ENCODE measurements around the gene NBPF9. TPM values are rescaled to one million over a fixed set of nuclear protein-coding genes. Genes with fewer than 3 reads are reported as not detected.
"Not testable (repeated sequence)": the region's sequence is repeated elsewhere in the genome, so short reads cannot be mapped to it uniquely, and the experiment has no call there.

The NBPF9 gene
- total RNA-seq, 1 donor from 2014 or later, result 33.5 TPM

DNA sequence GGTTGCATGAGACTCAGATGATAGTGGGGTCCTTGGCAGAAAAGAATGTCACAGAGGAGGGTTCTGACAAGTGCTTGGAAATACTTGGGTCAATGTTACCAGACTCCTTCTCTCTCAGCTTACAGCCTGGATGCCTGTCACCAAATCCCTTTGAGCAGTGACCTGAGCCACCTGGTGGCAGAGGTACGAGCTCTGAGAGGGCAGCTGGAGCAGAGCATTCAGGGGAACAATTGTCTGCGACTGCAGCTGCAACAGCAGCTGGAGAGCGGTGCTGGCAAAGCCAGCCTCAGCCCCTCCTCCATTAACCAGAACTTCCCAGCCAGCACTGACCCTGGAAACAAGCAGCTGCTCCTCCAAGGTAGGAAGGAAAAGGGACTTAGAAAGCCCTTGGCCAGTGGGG, 79.0 kb downstream of the NBPF9 start:
- ATAC-seq; intact Hi-C loops (cut with DNase I); DNase-seq (ENCODE audit: low spot score): not testable (repeated sequence)

DNA sequence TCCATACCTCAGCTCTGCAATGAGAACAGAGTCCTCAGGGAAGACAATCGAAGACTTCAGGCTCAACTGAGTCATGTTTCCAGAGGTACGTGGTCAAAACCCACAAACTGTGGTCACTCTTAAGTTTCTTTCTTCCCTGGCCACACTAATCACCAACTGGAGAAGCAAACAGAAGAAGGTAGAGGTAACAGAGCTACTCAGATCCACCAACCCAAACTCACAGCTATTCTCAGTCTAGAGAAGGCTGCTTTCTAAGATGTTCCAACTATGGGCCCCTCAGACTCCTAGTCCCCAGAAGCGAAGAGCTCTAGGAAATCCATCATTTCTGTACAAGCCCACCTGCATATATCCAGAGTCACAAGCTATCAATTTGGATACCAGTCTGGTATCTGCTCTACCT, 84.8 kb downstream of the NBPF9 start:
- ATAC-seq; DNase-seq (ENCODE audit: low spot score); intact Hi-C loops (cut with DNase I): not testable (repeated sequence)

DNA sequence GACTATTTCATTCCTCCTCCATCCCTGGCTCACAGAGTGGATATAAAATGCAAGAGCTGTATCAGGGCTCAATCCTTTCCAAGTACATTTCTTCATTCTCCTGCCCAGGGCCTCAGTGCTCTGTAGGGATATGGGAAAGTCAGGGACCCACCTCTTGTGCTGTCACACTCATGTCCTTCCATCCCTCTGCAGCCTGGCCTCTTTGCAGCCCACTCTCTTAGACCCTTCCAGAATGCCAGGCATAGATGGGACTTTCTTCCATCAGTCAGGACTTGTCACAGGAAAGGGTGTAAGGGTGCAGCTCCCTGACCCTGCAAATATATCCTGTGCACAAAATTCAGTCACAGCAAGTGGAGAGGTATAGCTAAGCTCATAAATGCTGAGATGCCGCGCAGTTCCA, 86.7 kb downstream of the NBPF9 start:
- ATAC-seq; intact Hi-C loops (cut with DNase I): not testable (repeated sequence)

DNA sequence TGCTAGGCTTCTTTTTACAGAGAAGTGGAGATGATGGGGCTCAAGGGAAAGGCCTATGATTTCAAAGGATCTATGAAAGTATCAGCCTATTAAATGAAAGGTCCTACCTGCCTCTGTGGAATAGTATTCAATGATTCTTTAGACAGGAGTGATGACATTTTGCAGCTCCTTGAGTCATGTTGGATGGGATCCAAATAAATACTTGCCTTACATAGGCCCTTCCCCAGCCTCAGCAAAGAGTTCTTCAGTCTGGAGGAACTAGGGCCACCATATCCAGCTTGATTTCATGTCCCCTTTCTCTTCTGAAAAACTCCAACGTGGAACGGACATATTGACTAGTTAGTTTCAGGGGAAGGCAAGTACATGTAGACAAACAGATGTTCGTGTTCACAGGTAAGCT, 87.8 kb downstream of the NBPF9 start:
- intact Hi-C loops (cut with DNase I); DNase-seq (ENCODE audit: low spot score); ATAC-seq: not testable (repeated sequence)

More for the DNA sequence above, 86.7 kb downstream of the NBPF9 start:
- not testable (repeated sequence) for DNase-seq (ENCODE audit: low spot score)

DNA sequence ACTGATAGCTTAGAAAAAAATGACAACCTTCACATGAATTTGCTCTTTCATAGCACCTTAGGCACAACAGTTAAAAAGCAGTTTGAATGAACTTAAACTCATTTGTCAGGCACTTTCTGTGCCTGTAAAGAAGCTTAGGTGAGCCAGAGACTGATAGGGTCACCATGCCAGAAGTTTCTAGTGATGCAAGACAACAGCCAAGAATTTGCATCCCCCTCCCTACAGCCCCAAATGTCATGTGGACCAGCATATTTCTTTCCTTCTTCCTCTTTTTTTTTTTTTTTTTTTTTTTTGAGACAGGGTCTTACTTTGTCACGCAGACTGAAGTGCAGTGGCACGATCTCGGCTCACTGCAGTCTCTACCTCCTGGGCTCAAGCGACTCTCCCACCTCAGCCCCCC, 89.8 kb downstream of the NBPF9 start:
- intact Hi-C loops (cut with DNase I); ATAC-seq; DNase-seq (ENCODE audit: low spot score): not testable (repeated sequence)

DNA sequence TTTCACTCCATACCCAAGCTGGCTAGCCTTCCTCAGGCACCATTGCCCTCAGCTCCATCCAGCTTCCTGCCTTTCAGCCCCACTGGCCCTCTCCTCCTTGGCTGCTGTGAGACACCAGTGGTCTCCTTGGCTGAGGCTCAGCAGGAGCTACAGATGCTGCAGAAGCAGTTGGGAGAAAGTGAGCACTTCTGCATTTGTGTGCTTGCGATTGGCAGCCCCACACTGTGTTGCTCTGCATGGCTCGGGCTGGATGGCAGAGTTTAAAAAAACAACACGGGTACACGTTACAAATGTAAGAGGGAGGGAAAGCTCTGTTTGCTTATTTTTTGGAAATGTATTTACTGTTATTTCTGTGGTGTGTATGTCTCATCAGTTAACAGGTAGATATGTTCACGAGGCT, 90.8 kb downstream of the NBPF9 start:
- intact Hi-C loops (cut with DNase I); ATAC-seq; DNase-seq (ENCODE audit: low spot score): not testable (repeated sequence)

DNA sequence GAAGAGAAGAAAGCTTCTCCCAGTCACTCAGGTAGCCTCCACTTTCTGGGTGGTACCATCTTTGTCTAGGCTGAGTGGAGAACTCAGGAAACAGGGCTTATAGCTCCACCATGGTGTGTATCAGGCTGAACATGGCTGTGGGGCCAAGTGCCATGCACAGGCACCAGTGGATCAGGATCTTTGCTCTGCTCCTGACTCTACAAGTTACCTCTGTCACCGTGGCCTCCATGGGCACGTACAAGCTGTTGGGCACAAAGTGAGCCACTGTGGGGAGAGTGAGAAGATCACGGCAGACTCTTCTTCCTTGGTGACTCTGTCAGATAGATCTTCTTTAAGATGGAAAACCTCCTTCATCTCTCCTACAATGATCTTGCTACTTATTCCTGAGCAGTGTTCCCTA, 93.6 kb downstream of the NBPF9 start:
- ATAC-seq; intact Hi-C loops (cut with DNase I); DNase-seq (ENCODE audit: low spot score): not testable (repeated sequence)

DNA sequence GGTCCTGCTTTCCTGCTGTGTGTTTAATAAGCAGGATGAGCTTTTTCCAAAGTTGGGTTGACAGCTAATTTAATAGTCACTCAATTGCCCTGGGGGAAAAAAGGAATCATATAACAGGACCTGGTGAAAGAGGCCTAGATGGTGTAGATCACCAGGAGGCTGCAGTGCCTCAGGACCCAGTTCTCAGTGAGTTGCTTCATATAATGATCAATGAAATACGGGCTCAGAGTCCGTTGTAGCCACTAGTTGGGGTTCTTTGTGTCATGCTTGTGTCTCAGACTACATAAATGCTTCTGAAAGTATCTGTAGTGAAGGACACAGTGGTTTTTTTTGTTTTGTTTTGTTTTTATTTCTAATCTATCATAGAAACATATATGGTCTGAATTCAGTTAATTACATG, 94.6 kb downstream of the NBPF9 start:
- ATAC-seq; intact Hi-C loops (cut with DNase I); DNase-seq (ENCODE audit: low spot score): not testable (repeated sequence)

DNA sequence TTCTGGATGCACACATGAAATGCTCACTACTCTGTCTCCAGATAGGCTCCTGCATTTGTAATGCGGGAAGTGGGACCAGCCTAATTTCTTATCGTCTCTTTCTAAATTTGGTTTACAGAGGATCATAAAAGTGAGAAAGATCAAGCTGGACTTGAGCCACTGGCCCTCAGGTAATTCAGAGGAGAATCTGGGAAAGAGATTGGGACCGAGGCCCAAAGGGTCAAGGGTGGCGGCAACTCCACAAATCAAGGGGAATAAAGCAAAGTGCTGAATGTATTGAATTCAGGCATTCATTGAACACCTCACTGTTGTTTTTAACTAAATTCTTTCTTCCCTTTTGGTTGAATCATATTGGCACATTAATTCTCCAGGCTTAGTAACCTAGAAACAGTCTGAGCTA, 95.0 kb downstream of the NBPF9 start:
- intact Hi-C loops (cut with DNase I), result not testable (repeated sequence)

More for the DNA sequence above, 95.0 kb downstream of the NBPF9 start:
- not testable (repeated sequence) for ATAC-seq; DNase-seq (ENCODE audit: low spot score)
